HG02981 (cell line): ENCODE results near the gene RAB37.
A peak's percentile ranks its signal among the peaks of the same experiment; 100 is the strongest.

ENCODE experiments used
- ATAC-seq: cut with Tn5 transposase; IDR thresholded peaks from one replicate; pipeline ENCODE4 v1.9.1; 2021; ENCODE audit warnings: mild to moderate bottlenecking, moderate library complexity; ENCODE audit not compliant: unreplicated experiment

RAB37 gene

DNA sequence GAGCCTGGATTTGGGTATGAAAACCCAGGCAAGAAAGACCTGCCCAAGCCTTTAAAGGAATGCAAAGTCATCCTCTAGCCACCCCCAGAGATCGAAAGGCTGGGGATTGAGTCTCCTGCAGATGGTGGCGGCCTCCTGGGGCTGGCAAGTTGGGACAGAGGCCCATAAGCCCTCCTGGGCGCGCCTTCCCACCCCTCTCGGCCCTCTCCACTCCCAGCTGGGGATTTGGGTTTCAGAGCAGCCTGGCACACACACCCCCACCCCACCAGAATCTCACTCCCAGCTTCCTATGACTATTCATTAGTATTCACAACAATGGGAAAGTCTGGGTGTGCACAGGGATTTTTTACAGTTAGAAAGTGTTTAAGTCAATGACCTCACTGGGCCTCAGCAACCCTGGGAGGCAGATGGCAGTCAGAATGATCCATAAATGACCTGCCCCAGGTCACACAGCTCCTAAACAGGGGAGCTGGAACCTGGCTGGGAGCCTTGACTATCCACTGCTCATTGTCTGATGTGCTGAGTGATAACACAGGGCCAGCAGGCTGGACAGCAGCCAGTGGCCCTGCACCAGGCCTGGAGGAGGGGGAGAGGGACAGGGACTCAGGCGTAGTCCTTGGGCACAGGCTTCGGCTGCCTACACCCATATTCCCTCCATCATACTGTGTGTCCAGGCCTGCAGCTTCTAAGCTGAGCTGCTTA is 23.5 kb downstream of the RAB37 start:
- no peak for ATAC-seq

DNA sequence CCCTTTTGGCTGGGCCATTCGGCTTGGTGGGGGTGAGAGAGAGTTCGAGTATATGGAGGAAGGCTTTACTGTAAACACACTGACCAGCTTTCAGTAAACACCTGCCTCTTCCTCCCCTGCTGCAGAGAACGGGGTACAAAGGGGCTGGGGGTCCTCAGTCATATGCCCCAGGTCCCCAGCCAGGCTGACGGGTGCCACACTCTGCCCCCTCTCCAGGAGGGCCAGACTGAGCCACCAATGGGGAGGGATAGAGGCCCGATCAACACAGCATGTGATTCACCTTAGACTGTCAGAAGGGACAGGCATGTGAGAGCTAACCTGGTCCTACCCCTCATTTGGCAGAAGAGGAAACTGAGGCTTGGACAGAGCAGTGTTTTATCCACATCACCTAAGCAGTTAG is 24.4 kb downstream of the RAB37 start:
- ATAC-seq, result no peak

DNA sequence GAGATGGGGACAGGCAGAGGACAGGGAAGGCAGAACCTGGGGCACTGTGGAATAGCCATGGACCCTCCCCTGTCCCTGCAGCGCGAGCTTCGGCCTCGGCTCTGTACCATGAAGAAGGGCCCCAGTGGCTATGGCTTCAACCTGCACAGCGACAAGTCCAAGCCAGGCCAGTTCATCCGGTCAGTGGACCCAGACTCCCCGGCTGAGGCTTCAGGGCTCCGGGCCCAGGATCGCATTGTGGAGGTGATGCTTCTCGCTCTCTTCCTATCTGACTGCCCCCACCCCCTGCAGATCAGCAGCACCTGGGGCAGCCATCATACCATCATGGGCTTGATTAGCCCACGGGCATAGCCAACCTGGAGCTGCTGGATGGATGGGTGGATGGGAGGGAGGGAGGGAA is 24.9 kb downstream of the RAB37 start:
- ATAC-seq, result no peak

DNA sequence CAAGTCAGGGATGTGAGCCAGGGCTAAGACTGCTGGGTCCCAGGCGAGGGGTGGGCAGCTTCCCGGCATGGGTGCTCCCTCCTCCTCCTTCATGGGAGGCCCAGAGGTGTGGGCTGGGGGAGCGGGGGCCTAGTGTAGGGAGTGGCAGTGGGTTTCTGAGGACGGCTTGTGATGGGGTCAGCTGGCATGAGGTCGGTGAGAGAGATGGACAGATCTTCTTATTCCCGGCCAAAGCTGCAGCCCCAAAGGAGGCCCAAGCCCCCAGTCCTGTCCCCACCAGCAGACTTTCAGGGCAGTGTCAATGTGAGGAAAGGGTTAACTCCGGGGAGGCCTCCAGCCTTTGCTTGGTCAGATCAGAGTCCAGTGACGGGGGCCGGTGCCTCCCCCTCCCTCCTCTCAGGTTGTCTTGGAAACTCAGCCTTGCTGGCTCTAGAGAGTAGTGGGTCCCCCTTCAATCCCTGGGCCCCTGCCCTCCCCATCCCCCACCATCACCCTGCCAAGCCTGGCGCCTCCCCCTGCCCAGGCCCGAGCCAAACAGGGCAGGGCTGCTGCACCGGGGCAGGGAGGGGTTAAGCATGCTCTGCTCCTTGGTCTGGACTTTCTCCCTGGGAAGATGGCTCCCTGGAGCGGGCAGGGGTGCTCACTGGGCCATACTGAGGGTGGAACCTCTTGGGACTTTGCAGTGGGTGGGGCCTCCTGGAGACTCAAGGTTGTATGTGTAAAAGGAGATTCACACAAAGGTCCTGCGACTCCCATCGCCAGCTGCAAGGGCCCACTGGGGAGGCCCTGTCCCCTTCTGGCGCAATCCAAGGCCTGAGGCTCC is 26.7 kb downstream of the RAB37 start:
- ATAC-seq, result no peak

DNA sequence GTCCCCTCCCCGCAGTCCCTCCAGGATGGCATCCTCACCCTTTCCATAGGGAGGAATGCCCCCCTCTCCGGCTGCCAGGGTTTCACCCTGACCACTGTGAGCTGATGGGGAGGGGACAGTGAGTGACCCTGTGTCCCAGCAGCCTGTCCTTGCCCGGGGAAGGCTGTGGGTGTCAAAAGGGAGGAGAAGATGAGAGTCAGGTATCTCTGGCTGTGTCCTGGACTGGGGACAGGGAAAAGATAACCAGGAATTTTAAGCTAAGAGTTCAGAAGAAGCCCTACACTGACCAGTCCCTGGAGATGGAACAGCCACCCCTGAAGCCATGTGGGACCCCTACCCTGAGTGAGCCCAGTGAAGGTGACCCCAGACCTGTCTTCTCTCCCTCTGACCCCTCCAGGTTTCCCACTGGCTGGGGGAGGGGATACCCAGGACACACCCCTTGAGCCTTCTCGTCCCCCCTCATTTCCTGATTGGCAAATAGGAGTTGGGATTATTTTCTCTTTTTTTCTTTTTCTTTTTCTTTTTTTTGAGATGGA is 27.8 kb downstream of the RAB37 start:
- ATAC-seq, result no peak

DNA sequence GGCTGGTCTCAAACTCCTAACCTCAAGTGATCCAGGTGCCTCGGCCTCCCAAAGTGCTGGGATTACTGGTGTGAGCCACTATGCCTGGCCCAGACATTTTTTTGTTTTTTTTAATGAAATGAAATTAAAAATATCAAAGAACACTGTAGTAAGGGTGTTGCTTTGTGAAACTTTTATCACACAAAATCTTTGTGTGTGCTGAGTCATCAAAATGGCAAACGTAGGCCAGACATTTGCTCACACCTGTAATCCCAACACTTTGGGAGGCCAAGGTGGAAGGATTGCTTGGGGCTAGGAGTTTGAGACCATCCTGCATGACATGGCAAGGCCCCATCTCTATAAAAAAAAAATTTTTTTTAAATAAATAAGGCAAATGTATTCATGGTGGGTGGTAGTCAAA is 29.4 kb downstream of the RAB37 start:
- ATAC-seq, result no peak

DNA sequence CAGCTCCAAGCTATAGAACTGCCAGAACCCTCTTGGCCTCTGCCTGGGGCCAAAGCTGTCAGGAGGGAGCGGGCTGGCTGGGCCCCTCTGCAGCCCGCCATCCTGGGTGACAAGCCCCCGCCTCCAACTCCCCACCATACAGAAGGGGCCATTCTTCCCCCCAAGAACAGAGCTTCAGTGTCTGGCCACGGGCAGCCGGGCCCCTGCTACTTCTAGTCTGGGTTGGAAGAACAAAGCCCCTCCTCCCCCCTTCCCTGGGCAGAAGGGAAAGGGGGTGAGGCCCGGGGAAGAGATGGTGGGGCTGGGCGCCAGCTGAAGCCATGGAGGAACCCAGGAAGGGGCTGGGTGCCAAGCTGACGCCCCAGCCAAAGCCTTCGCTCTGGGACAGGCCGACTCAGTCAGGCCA is 30.1 kb downstream of the RAB37 start:
- no peak for ATAC-seq

DNA sequence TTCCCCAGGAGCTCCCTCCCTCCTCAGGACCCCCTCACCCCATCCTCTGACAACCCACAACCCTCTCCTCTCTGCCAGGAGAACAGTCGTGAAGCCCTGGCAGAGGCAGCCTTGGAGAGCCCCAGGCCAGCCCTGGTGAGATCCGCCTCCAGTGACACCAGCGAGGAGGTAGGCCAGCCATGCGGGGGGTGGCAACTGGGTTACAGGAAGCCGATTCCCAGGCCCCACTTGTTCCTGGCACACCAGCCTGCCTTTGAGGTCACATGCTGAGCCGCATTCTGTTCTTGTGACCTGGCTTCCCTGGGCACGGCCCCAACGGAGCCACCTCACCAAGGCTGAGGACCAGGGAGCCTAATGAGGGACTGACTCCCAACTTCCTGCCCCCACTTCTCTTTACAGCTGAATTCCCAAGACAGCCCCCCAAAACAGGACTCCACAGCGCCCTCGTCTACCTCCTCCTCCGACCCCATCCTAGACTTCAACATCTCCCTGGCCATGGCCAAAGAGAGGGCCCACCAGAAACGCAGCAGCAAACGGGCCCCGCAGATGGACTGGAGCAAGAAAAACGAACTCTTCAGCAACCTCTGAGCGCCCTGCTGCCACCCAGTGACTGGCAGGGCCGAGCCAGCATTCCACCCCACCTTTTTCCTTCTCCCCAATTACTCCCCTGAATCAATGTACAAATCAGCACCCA is 31.2 kb downstream of the RAB37 start:
- no peak for ATAC-seq

DNA sequence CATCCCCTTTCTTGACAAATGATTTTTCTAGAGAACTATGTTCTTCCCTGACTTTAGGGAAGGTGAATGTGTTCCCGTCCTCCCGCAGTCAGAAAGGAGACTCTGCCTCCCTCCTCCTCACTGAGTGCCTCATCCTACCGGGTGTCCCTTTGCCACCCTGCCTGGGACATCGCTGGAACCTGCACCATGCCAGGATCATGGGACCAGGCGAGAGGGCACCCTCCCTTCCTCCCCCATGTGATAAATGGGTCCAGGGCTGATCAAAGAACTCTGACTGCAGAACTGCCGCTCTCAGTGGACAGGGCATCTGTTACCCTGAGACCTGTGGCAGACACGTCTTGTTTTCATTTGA is 31.7 kb downstream of the RAB37 start:
- no peak for ATAC-seq

DNA sequence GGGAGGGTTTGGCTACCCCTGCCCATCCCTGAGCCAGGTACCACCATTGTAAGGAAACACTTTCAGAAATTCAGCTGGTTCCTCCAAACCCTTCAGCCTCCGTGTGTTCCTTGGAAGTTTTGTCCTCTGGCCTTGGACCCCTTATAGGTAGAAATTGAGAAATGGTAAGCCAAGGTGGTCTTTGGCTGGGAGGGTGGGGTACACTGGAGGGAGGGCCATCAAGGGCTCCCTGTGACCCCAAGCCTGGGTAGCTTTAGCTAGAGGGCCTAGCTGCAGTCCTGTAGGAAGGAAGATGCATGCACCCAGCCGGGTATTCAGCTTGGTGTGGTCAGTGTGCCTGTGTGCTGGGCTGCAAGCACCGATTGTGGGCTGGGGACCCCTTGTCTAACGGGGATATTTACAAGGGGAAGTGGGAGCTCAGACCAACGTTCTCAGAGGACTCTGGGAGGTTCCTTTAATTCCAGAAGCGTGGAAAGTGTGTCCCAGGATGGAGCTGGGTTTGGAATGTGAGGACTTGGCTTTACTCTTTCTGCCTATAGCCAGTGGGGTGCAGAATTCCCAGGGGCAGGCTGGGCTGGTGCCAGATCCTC is 32.3 kb downstream of the RAB37 start:
- no peak for ATAC-seq

DNA sequence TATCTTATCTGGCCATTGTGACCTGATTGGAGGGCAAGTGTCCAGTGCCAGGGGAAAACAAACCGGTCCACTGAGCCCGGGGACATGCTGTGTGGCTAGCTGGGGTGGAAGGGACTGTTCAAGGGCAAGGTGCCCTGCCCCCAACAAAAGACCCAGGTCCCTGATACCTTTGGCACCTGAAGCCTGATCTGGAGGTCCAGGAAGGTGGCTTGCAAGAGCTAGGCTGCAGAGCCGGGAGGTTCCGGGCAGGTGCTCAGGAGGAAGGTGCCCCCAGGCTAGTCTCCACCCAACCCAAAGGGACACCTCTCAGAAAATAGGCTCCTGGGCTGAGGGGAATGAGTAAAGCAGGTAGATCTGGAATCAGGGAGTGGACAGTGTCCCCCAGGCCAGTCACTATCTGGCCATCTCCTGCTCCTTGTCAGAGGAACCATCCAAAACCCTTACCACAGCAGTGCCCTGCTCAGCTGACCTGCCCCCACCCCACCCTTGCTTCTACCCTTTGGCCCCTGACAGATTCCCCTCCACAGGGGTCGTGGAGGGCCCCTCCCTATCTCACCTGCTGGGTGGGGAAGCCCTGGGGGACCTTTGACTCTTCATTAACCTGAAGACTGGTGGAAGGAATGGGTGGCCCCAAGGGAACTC is 32.9 kb downstream of the RAB37 start:
- ATAC-seq, result no peak

DNA sequence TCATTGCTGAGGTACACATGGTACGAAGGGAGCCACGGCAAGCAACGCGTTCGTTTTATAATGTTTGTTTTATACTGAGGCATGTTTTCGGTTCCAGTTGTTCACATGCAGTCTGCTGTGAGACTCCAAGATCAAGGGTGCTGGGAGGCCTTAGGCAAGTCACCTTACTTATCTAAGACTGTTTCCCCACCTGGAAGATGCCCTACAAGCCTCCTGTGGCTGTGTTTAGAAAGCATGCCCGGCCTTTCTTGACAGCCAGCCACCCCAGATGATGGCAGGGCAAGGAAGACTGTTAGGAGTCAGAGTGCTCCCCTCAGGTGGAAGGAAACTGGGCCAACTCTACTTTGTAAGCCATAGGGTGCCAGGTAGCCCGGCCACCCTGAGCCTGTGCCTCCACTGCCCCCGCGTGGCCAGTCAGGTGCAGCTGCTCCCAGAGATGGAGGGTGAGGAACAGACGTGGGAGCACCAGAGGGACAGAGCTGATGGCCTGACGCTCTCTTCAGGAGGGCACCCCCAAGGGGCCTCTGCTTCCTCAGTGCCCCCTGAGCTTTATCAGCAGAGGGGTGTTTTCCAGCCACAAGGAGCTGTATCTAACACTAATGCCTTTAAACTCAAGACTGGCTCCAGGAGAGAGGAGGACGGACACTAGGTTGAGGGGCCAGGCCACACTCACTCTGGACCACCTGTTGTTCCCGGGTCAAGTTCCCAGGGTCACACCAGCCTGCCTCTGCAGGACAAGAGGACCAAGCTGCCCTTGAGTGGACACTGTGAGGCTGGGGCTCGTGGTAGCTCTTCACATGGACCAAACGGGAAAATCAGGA is 33.7 kb downstream of the RAB37 start:
- ATAC-seq, result no peak

DNA sequence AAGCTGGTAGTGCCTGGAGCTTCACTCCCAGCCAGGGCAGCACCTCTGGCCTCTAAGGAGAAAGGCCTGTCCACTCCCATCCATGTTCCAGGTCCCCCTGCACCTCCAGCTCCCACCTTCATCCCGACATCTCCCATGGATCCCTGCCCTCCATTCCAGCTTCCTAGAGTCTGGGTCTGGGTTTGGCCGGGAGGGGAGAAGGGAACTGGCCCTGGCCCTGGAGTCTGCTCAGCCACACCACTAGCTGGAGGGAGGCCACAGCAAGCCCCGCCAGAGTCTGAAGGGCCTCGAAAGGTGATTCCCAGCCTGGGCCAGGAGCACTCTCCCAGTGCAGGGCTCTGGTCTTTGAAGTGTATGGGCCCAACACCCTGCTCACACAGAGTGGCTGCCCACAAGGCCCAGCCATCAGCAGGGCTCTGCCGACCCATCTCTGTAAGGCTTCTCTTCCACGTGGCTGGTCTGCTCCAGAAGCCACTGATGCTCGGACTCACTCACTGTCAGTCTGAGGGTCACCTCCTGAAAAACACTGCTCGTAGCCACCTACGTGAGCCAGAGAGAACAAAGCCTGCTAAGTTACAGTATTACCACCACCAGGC is 34.4 kb downstream of the RAB37 start:
- ATAC-seq, result no peak

DNA sequence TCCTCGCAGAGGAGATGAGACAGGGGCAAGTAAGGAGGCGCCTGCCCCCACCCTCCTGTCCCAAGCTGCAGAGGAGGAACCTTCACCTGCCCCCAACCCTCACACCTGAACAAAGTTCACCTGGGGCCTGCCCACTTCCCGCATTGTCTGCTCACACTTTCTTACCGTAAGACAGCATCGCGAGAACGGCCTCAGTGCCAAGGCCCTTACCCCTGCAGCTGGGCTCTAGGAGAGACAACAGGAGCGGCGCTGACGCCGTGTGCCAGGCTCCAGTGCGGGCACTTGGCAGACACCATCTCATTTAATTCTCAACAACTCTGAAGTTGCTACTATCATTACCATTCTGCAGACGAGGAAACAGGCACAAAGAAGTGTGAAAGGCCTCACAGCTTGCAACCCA is 35.0 kb downstream of the RAB37 start:
- ATAC-seq, result no peak

DNA sequence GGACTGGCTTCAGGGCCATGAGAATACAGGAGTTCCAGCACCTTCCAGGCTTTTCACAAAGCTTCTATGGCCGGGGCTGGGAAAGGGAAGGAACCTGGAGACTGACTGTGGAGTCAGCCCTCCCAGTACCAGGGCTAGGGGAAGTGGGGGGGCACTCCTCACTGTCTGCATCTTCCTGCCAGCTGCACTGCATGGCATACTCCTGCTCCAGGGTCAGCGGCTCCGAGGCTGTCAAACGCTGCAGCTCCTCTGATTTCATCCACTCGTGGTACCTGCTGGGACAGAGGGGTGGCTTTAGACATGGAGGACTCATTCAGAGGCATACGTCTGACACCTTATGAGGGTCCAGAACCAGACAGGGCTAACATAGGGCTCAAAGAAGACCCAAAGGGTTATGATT is 36.4 kb downstream of the RAB37 start:
- ATAC-seq, result no peak

DNA sequence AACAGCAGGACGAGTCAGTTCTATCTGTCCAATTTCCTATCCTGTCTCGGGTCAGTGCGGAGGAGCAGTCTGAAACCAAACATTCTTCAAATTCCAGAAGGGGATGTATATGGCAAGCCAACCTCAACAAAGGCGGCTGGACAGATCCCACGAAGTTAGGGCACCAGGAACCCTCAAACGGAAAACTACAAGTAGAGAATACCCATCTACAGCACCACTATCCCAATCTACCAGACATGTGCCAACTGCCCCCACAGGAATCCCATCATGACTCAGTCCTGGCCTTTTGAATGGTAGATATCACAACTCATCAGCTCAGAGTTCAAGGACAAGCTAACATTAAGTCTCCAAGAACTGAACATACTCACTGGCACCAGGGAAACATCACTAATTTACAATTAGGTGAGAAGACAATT is 36.8 kb downstream of the RAB37 start:
- no peak for ATAC-seq

DNA sequence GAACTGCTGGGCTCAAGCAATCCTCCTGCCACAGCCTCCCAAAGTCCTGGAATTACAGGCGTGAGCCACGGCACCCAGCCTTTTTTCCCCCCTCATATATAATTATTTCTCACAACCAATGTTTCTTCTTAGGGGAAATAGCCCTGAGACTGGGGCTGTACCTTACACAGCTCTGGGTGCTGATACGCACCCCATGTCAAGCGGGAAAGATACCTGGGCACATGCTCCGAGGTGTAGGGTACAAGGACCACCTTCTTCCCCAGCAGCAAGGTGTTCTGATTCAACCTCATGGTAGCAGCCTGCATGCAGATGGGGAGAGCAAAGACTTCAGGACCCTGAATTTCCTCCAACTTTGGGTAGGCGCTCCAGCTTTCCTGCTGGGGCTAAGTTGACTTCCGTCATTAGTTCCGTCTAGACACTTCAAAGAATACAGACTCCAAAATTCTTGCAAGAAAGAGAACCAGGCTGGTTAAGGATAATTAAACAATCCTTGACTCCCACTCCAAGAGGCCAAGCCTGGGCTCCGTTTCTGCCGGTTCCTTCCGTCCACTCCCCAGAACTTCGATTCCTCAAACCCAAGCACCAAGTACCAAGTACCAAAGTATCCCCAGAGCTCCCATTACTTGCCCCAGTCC is 38.5 kb downstream of the RAB37 start:
- no peak for ATAC-seq

DNA sequence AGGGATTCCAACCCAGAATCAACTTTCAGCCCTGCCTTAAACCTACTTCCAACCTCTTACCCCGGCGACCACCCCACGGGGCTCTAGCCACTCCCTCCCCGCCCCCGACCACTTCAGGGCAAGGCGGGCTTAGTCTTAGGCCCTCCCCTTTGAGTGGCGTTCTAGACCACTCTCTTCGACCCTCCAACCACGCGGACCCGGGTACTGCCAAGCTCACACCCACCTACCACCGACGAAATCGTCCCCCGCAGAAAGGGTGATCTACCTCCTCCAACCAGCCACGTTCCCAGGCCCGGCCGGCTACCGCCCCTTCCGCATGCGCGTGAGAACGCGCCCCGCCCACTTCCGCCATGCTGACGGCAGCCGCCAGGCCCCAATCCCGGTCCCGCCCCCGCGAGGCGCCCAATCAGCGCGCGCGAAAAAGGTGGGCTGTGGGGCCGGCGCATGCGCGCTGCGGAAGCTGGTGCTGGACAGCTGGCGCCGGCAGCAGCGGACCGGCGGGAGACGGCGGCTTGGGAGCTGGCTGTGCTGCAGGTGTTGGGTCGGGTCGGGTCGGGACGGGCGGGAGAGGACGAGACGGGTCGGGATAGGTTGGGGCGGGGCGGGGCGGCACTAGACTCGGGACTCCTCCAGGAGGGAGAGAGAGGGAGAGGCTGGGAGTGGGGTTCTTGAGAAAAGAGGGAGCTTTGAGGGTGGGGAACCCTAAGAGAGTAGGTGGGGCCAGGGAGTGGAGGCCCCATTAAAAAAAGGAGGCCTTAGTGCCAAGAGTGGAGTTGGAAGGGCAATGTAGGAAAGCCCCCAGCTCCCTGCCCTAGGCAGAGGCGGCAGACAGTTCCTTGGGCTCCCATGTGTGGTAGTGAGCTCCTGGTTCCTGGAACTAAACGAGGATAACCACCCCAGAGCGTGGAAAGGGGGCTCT is 39.2 kb downstream of the RAB37 start, which contains the start of gene NAT9:
TSS of gene NAT9 (minus strand) at position 302 of the 919 bp plus-strand sequence. CDS start 647 bp downstream, outside the sequence.
- peak; percentile 64 for ATAC-seq
